ENCODE measurements around the gene PDE9A. TPM values are rescaled to one million over a fixed set of nuclear protein-coding genes. Genes with fewer than 3 reads are reported as not detected.

The PDE9A gene
- total RNA-seq, 1 experiment from 2014 or later, result 31.9 TPM

GRCh38 chr21:42637267-42638041, 16.0 kb upstream of the PDE9A start:
- H3K27me3 Mint-ChIP-seq (ENCODE audit: low read depth), result peaks cover 20% of the 10 kb centered on the region
- Histone ChIP-seq H3K14ac (ENCODE audit: insufficient read depth, low read length) (no peak overlapping the region), H2BK120ac (ENCODE audit: low read depth, low read length, poor library complexity, severe bottlenecking) (no peak overlapping the region), H3K23me2 (ENCODE audit: insufficient read length, low read depth, low read length, poor library complexity, severe bottlenecking) (no peaks in the 10 kb centered on the region), H4K8ac (replicated peaks; ENCODE audit: insufficient read length, low read depth, low read length) (no peak overlapping the region), H3K27ac (ENCODE audit: insufficient read length, low read depth, low read length) (no peak overlapping the region), H4K91ac (ENCODE audit: insufficient read length, low read depth, low read length) (no peak overlapping the region), H2BK20ac (ENCODE audit: low read depth, low read length, poor library complexity, severe bottlenecking) (no peak overlapping the region), H2AFZ (ENCODE audit: low read length) (no peak overlapping the region), H4K20me1 (ENCODE audit: control insufficient read depth, insufficient read depth, insufficient read length) (no peaks in the 10 kb centered on the region), H3K9ac (ENCODE audit: extremely low read depth, insufficient read length, low read length) (no peak overlapping the region), H3K23ac (ENCODE audit: insufficient read length, low read depth, low read length) (no peak overlapping the region), H3T11ph (ENCODE audit: low read length) (no peak overlapping the region), H2AK5ac (ENCODE audit: insufficient read length, low read length) (no peak overlapping the region), H2BK12ac (ENCODE audit: insufficient read length, low read depth, low read length) (no peak overlapping the region), H3K4ac (ENCODE audit: low read depth, low read length) (no peak overlapping the region), H3K4me2 (ENCODE audit: insufficient read depth, insufficient read length, low read length) (no peak overlapping the region), H3K79me2 (ENCODE audit: insufficient read depth, low read length) (no peaks in the 10 kb centered on the region), H3K9me3 (ENCODE audit: control insufficient read depth, low read depth, low read length) (no peaks in the 10 kb centered on the region), H3K27me3 (ENCODE audit: insufficient read depth, low read length) (no peaks in the 10 kb centered on the region), H3K79me1 (ENCODE audit: insufficient read depth, low read depth, low read length, poor library complexity, severe bottlenecking) (no peaks in the 10 kb centered on the region), H3K18ac (ENCODE audit: insufficient read length, low read depth, low read length) (no peak overlapping the region), H3K56ac (ENCODE audit: insufficient read length, low read depth, low read length) (no peak overlapping the region), H3K4me1 (ENCODE audit: insufficient read depth, low read length) (peaks cover 3% of the 10 kb centered on the region; the same call in 1 of the 2 replicates), H4K5ac (ENCODE audit: insufficient read length, low read depth, low read length) (no peak overlapping the region), H2BK5ac (ENCODE audit: insufficient read length, low read length) (no peak overlapping the region), H2BK15ac (ENCODE audit: low read depth, low read length) (no peak overlapping the region)
- peaks cover 19 to 32% of the 10 kb centered on the region in 2 experiments for H3K4me1 Mint-ChIP-seq
- DNase-seq, result no peak
- TF ChIP-seq, protein P1, sequence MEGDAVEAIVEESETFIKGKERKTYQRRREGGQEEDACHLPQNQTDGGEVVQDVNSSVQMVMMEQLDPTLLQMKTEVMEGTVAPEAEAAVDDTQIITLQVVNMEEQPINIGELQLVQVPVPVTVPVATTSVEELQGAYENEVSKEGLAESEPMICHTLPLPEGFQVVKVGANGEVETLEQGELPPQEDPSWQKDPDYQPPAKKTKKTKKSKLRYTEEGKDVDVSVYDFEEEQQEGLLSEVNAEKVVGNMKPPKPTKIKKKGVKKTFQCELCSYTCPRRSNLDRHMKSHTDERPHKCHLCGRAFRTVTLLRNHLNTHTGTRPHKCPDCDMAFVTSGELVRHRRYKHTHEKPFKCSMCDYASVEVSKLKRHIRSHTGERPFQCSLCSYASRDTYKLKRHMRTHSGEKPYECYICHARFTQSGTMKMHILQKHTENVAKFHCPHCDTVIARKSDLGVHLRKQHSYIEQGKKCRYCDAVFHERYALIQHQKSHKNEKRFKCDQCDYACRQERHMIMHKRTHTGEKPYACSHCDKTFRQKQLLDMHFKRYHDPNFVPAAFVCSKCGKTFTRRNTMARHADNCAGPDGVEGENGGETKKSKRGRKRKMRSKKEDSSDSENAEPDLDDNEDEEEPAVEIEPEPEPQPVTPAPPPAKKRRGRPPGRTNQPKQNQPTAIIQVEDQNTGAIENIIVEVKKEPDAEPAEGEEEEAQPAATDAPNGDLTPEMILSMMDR (conservative IDR thresholded peaks at IDR 0.05), result no peak
- WGBS (ENCODE audit: extremely low coverage, insufficient read length, low lambda C conversion rate), result no CpG with 5 or more reads among the region's 36 CpGs
- no peak overlapping the region for H3K4me3 Mint-ChIP-seq
- H3K36me3 Mint-ChIP-seq (ENCODE audit: insufficient read depth in 1 of 3, low read depth in 3 of 3), result no peaks in the 10 kb centered on the region
- peak overlapping the region in 1 of 3 experiments; percentile 56; a peak in 3 of 7 replicates for H3K27ac Mint-ChIP-seq
- peaks cover 0 to 2% of the 10 kb centered on the region in 2 experiments; a peak in 1 of 5 replicates for H3K9me3 Mint-ChIP-seq
